ENCODE measurements around the gene ZSCAN12. TPM values are rescaled to one million over a fixed set of nuclear protein-coding genes. Genes with fewer than 3 reads are reported as not detected.

The ZSCAN12 gene
- polyA plus RNA-seq, 1 donor (not counting 4 experiments of a cell fraction or from before 2014, with no cell fraction given): 4.0 TPM

- DNase-seq (ENCODE audit: low read depth, low spot score): no peak
- dilution Hi-C loops (cut with MboI; ENCODE audit: extremely low pct_ligation_motif_present, low sequenced_read_pairs): no loop called here
- Histone ChIP-seq H3K9me1 (ENCODE audit: control insufficient read depth, extremely low read depth, insufficient read depth, low read length) (peaks cover 3% of the 10 kb centered on the region), H3K36me3 (ENCODE audit: control insufficient read depth in 2 of 2, extremely low read depth in 1 of 2, insufficient read depth in 2 of 2, low read length in 2 of 2) (no peaks in the 10 kb centered on the region), H3K27ac (ENCODE audit: control insufficient read depth, insufficient read depth, low read length) (no peak overlapping the region), H2AFZ (ENCODE audit: control insufficient read depth, low read length) (no peak overlapping the region), H3K79me2 (ENCODE audit: control insufficient read depth, insufficient read depth, low read length) (peaks cover 36% of the 10 kb centered on the region), H3K4me1 (ENCODE audit: control insufficient read depth, extremely low read depth, insufficient read depth, low read length) (peaks cover 33% of the 10 kb centered on the region), H4K20me1 (ENCODE audit: control insufficient read depth, extremely low read depth, insufficient read depth, low read length) (no peaks in the 10 kb centered on the region), H3K9ac (ENCODE audit: control insufficient read depth, extremely low read depth, insufficient read depth, low read length) (no peak overlapping the region), H3K4me3 (ENCODE audit: control insufficient read depth in 2 of 3, extremely low read depth in 1 of 3, insufficient read depth in 2 of 3, low read depth in 1 of 3, low read length in 3 of 3) (peak overlapping the region in 1 of 3 experiments; percentile 95), H3K9me3 (ENCODE audit: control insufficient read depth, low read depth, low read length) (no peaks in the 10 kb centered on the region), H3K4me2 (ENCODE audit: control insufficient read depth, extremely low read depth, insufficient read depth, low read depth, low read length) (peak overlapping the region; percentile 91), H3K27me3 (ENCODE audit: control insufficient read depth, extremely low read depth, insufficient read depth, low read length) (no peaks in the 10 kb centered on the region)
- TF ChIP-seq EZH2 (IDR thresholded peaks at IDR 0.05; ENCODE audit: low read length): no peak
- no peak for TF ChIP-seq CTCF (optimal IDR thresholded peaks at IDR 0.05 in 1 of 3, IDR thresholded peaks at IDR 0.05 in 1 of 3, conservative IDR thresholded peaks at IDR 0.05 in 1 of 3; ENCODE audit: extremely low read depth in 1 of 3, insufficient read depth in 2 of 3, low read length in 3 of 3)
- no peak for FAIRE-seq
These were observed 48.0 kb downstream of the ZSCAN12 start for GRCh38 chr6:28351493-28351925.

DNA sequence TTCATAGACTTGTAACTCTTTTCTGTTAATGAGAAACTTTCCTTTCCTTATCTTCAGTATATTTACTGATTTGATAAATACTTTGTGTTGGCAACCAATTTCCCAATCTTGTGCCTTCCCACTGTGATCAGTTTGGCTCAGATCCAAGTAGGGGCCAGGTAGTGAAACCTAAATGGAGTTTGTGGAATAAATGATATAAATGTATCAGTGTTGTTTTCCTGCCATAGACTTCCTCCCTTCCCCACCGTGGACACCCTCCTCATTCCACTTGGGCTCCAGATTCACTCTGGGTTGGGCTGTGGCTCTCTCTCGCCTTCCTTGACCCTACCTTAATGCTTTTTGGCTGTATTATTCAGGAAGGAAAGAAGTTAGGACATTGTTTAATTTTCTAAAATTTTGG, 48.5 kb downstream of the ZSCAN12 start:
- H3K4me2 ChIP-seq (ENCODE audit: control insufficient read depth, extremely low read depth, insufficient read depth, low read depth, low read length): peak overlapping the region; percentile 91
- peaks cover 29% of the 10 kb centered on the region for H3K4me1 ChIP-seq (ENCODE audit: control insufficient read depth, extremely low read depth, insufficient read depth, low read length)
- TF ChIP-seq CTCF (optimal IDR thresholded peaks at IDR 0.05 in 1 of 3, IDR thresholded peaks at IDR 0.05 in 1 of 3, conservative IDR thresholded peaks at IDR 0.05 in 1 of 3; ENCODE audit: extremely low read depth in 1 of 3, insufficient read depth in 2 of 3, low read length in 3 of 3) (no peak), EZH2 (IDR thresholded peaks at IDR 0.05; ENCODE audit: low read length) (no peak)
- no peaks in the 10 kb centered on the region for H3K27me3 ChIP-seq (ENCODE audit: control insufficient read depth, extremely low read depth, insufficient read depth, low read length)
- DNase-seq (ENCODE audit: low read depth, low spot score) (no peak), FAIRE-seq (no peak)
- peaks cover 36% of the 10 kb centered on the region for H3K79me2 ChIP-seq (ENCODE audit: control insufficient read depth, insufficient read depth, low read length)
- H3K27ac ChIP-seq (ENCODE audit: control insufficient read depth, insufficient read depth, low read length): no peak overlapping the region
- H3K9me1 ChIP-seq (ENCODE audit: control insufficient read depth, extremely low read depth, insufficient read depth, low read length): peaks cover 3% of the 10 kb centered on the region
- H3K36me3 ChIP-seq (ENCODE audit: control insufficient read depth in 2 of 2, extremely low read depth in 1 of 2, insufficient read depth in 2 of 2, low read length in 2 of 2): no peaks in the 10 kb centered on the region
- dilution Hi-C loops (cut with MboI; ENCODE audit: extremely low pct_ligation_motif_present, low sequenced_read_pairs): no loop called here
- no peaks in the 10 kb centered on the region for H3K9me3 ChIP-seq (ENCODE audit: control insufficient read depth, low read depth, low read length)
- H4K20me1 ChIP-seq (ENCODE audit: control insufficient read depth, extremely low read depth, insufficient read depth, low read length): no peaks in the 10 kb centered on the region
- H3K9ac ChIP-seq (ENCODE audit: control insufficient read depth, extremely low read depth, insufficient read depth, low read length): no peak overlapping the region
- no peak overlapping the region for H2AFZ ChIP-seq (ENCODE audit: control insufficient read depth, low read length)
- H3K4me3 ChIP-seq (ENCODE audit: control insufficient read depth in 2 of 3, extremely low read depth in 1 of 3, insufficient read depth in 2 of 3, low read depth in 1 of 3, low read length in 3 of 3): peak overlapping the region; percentile 75 to 95 (median 90)

Data from keratinocyte (primary cell).